Left lobe of liver (tissue), 2 donors: ENCODE results near the gene SIGLEC1. TPM values are rescaled to one million over a fixed set of nuclear protein-coding genes. Genes with fewer than 3 reads are reported as not detected.

Experiments used
- ATAC-seq: fragments of 200-7000 bp; cut with Tn5 transposase; one replicate; pipeline ENCODE4 v1.9.1; 2020; ENCODE audit warnings: mild to moderate bottlenecking, moderate library complexity
- DNase-seq: peaks from one replicate; pipeline ENCODE4 v3.0.0-alpha.2; 2020; ENCODE audit warnings: low spot score
- total RNA-seq: library from RNA; stranded (reverse); gene quantifications from one replicate; pipeline ENCODE4 v1.2.1, GENCODE V29; 2021
- donor health status: DM: no; HTN: no; CAD: no; lungs with moderate emphysema.
- donor health status: DM: no; HTN: yes; CAD: no.

The SIGLEC1 gene
- total RNA-seq, 1 donor from 2014 or later = 5.9 TPM

DNA sequence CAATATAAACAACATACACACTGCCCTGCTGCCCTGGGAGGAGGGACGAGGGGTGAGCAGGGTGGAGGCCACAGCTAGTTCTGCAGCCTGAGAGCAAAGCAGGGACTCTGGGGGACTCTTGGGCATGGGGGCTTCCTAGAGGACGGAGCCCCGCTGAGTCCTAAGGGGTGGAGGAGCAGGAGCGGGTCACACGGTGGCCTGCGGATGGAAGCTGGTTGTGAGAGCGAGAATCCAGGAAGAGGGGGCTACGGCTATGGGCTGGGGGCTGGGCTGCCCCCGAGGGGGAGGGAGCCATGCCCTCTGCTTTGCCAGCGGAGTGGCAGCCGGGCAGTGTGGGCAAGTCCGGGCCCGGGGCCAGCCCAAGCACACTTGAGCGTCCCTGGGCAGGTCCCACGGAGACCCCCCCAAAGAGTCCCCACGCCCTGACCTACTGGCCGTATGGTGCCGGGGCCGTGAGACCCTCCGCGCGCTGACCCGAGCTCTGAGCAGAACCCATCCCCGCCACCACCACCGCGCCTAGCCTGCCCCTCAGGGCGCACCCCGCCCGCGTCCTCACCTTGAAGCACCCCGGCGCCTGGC, 31.0 kb downstream of the SIGLEC1 start:
- DNase-seq (no peak), ATAC-seq (no peak)

GRCh38 chr20:3680701-3681351, 31.6 kb downstream of the SIGLEC1 start:
- DNase-seq = no peak
- no peak for ATAC-seq

- DNase-seq (no peak), ATAC-seq (no peak)
These were observed 32.4 kb downstream of the SIGLEC1 start for GRCh38 chr20:3679749-3680700.

- DNase-seq = no peak
- ATAC-seq = no peak
These were observed 33.3 kb downstream of the SIGLEC1 start for GRCh38 chr20:3678856-3679720.

- no peak for ATAC-seq
These were observed 34.2 kb downstream of the SIGLEC1 start for GRCh38 chr20:3678198-3678597.

DNA sequence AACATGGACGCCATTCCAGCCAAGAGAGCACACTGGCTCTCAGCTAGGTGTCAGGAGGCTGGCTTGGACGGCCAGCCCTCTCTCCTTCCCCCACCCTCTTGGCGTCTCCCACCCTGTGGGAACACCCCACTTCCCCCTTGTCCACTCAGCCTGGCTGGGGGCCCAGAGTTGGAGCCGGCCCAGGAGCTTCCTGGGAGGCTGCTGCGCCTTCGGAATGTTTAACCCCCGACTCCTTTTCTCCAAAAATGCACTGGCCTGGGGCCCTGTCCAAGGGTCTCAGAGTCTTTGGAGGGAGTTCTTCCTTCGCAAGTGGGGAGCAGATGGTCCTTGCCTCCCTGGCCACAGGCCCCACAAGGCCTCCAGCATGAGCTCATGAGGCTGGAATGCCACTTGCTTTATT, 34.7 kb downstream of the SIGLEC1 start:
- ATAC-seq (no peak), DNase-seq (no peak)

More at GRCh38 chr20:3678198-3678597, 34.2 kb downstream of the SIGLEC1 start:
- DNase-seq = no peak

- no peak for ATAC-seq
These were observed 37.2 kb downstream of the SIGLEC1 start for GRCh38 chr20:3674995-3675900.

DNA sequence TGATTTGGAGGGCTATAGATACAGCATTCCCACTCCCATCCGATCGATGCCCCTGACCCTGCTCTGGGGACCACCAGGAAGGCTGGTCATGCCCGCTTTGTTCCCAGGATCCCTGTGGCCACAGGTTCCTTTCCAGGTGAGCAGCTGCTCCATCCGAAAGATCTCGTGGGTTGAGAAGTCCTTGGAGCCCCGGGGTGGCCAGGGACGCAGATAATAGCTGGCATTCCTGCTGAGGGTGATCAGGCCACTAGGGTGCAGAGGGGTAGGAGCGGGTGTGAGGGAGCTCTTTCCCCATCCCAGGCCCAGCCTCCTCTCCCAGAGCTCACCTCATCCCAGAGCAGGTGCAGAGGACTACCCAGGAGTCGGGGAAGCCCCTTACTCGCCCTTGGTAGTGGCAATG, 38.0 kb downstream of the SIGLEC1 start:
- DNase-seq (no peak), ATAC-seq (no peak)

More at GRCh38 chr20:3674995-3675900, 37.2 kb downstream of the SIGLEC1 start:
- DNase-seq = no peak

DNA sequence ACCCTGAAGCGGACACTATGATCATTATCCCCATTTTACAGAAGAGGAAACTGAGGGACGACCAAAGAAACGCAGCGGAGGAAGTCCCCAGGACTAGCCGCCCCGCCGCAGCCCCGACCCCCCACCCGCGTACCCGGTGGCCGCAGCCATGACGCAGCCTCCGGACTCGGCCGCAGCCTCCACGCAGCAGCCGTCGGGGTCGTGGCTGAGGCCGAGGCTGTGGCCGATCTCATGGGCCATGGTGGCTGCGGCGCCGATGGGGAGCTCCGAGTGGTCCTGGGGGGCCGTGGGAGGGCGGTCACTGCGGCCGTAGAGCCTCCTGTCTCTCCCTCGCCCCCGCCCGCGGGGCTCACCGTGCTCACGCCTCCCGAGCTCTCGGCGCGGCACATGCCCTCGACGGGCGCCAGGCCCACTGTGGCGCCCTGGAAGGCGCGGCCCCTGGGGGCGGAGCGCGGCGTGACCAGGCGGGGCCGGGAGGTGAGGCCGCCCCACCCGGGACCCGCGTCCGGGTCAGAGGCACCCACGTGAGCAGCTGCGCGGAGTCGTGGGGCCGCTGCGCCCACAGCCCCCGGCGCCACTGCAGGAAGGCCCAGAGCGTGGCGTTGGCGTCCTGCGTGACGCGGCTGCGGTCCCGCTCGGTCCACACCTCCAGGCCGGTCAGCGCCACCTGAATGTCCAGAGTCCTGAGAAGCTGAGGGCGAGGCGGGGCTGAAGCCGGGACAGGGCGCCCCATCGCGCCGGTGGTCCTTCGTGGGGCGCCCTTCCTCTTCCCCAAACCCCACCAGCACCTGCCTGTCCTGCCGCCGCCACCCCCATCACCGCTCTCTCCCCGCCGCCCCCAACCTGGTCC, 39.0 kb downstream of the SIGLEC1 start:
- ATAC-seq (no peak), DNase-seq (no peak)

GRCh38 chr20:3672547-3673171, 39.7 kb downstream of the SIGLEC1 start:
- ATAC-seq (no peak), DNase-seq (no peak)

DNA sequence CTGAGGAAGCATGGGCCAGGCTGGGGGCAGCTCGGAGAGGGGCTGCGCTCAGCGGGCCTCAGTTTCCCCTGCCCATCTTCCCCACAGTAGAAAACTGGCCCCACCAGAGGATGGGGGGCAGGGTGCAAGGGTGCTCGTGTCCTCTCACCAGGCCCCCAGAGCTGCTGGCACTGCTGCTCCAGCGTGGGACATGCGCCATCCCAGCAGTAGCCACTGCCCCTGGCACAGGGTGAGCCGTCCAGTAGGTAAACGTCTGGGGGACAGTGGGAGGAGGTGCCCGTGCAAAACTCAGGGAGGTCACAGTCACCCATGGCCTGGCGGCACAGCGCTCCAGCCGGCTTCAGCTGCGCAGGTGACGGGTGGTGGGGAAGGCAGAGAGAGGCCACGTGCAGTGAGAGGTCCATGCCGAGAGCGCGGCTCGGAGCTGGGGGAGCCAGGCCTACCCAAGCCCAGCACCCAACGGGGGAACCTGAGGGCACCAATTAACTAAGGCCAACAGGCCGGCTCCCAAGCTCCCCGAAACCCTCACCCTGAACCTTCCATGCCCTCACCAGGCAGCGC, 40.3 kb downstream of the SIGLEC1 start:
- ATAC-seq = no peak
- no peak for DNase-seq

- ATAC-seq (no peak), DNase-seq (no peak)
These were observed 41.5 kb downstream of the SIGLEC1 start for GRCh38 chr20:3670945-3671344.

GRCh38 chr20:3670511-3670910, 41.9 kb downstream of the SIGLEC1 start:
- no peak for ATAC-seq
- no peak for DNase-seq

DNA sequence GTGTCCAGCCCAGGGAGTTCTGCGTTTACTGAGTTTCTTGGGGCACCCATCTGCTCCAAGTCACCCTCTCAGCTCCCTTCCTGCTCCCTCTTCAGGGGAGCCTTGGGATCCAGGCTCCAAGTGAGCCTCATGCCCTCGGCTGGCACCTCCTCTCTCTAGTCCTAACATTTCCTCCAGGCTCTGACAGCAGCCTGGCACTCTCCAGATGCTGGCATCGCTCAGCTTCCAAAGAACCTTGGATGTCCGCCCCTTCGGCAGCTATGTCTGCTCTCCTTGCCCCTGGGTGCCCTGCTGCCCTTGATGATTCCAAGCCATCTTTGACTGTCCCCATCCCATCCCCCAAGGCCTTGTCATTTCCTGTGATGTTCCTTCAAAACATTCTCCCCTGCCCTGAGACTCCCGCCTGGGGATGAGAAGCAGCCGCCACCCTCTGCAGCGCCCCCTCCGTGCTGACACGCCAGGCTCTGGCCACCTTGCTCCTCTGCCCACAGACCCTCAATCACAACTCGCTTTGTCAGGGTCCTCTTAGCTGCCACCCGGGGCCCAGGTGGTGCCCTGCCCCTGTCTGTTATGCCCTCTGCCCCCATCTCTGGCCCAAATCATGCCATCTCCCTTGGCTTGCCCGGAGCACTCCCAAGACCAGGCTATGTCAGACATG, 42.6 kb downstream of the SIGLEC1 start:
- ATAC-seq (no peak), DNase-seq (no peak)

DNA sequence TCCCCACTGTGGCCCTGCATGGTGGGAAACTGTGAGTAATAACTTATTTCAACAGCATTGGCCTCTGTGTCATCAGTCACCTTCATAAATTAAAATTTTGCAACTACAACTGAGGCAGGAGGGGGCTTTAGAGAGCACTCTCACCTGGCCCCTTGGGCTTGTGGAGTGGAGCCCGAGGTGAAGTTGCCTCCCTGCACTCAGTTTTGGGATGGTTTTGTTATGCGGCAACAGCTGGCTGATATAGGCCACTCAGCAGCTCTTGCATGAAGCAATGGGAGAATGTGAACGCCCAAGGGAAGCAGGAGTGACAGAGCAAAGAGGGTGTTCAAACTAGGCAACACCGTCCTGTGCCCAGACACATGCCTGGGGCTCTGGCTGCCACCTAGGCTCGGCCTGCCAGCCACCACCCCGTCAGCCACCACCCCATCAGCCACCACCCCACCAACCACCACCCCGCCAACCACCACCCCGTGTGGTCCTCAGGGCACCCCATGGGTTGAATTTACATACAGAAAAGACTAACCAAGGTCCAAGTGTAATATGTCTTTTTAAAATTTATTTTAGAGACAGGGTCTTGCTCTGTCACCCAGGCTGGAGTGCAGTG, 44.9 kb downstream of the SIGLEC1 start:
- no peak for ATAC-seq
- no peak for DNase-seq

- ATAC-seq (no peak), DNase-seq (no peak)
These were observed 48.5 kb downstream of the SIGLEC1 start for GRCh38 chr20:3663858-3664257.
